Measurements from ENCODE around the gene OR52E1. TPM values are rescaled to one million over a fixed set of nuclear protein-coding genes. Genes with fewer than 3 reads are reported as not detected.

OR52E1 gene
- total and polyA plus RNA-seq, 2 of the 8 experiments (the other 6 are each of a cell fraction or from before 2014, with no cell fraction given) = not detected

DNA sequence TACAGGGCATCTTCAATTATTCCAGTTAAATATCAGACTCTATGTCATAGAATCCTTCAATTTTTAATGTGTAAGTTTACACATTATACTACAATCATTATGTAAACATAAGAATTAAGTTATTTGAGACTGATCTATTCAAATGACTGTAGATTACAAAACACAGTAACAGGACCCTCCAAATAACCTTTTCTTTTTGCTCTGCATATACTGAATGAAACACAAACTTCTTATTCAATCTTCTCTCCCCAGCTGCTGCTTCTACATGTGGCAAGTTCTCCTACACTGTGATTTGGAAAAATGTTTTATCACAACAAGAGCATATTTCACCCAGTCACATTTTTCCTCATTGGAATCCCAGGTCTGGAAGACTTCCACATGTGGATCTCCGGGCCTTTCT is 23.1 kb upstream of the OR52E1 start, which contains the start of gene OR52J3 (continued):
- TF ChIP-seq, protein P1, sequence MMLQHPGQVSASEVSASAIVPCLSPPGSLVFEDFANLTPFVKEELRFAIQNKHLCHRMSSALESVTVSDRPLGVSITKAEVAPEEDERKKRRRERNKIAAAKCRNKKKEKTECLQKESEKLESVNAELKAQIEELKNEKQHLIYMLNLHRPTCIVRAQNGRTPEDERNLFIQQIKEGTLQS (IDR thresholded peaks at IDR 0.05; ENCODE audit: insufficient read depth, low read depth, low read length) = no peak
